HEK293 (cell line): ENCODE measurements around the gene MALRD1.

ENCODE experiments used
- TCF7L2 ChIP-seq: IDR thresholded peaks from 2 replicates; pipeline ENCODE4 v1.6.1; 2011; ENCODE audit warnings: low read depth, mild to moderate bottlenecking, inconsistent platforms, low read length, moderate library complexity, borderline replicate concordance
- ZFP69B ChIP-seq: fragments of 450-650 bp; formaldehyde crosslinking; IDR thresholded peaks from 2 replicates; pipeline ENCODE4 v1.5.1; 2016; ENCODE audit warnings: missing biosample characterization, missing genetic modification characterization
- ZNF48 ChIP-seq: fragments of 450-650 bp; formaldehyde crosslinking; IDR thresholded peaks from 2 replicates; pipeline ENCODE4 v1.5.1; 2016; ENCODE audit warnings: missing biosample characterization, missing genetic modification characterization
- ZNF629 ChIP-seq: fragments of 450-650 bp; formaldehyde crosslinking; IDR thresholded peaks from 2 replicates; pipeline ENCODE4 v1.5.1; 2017; ENCODE audit warnings: missing biosample characterization, missing genetic modification characterization
- ZNF677 ChIP-seq: fragments of 450-650 bp; IDR thresholded peaks from 2 replicates; pipeline ENCODE4 v1.5.0; 2018; ENCODE audit warnings: missing biosample characterization, mild to moderate bottlenecking, missing genetic modification characterization, moderate library complexity
- ZNF785 ChIP-seq: fragments of 450-650 bp; formaldehyde crosslinking; IDR thresholded peaks from 2 replicates; pipeline ENCODE4 v1.5.1; 2016; ENCODE audit warnings: missing biosample characterization, missing genetic modification characterization
- TF ChIP-seq, protein P1 (sequence below): fragments of 450-650 bp; formaldehyde crosslinking; IDR thresholded peaks from 2 replicates; pipeline ENCODE4 v1.5.1; 2016; ENCODE audit warnings: missing biosample characterization, missing genetic modification characterization
- TF ChIP-seq, protein P2 (sequence below): fragments of 450-650 bp; formaldehyde crosslinking; IDR thresholded peaks from 2 replicates; pipeline ENCODE4; 2016; ENCODE audit warnings: missing biosample characterization, missing genetic modification characterization
- TF ChIP-seq, protein P3 (sequence below): fragments of 450-650 bp; formaldehyde crosslinking; IDR thresholded peaks from 2 replicates; pipeline ENCODE4 v1.5.1; 2016; ENCODE audit warnings: missing biosample characterization, missing genetic modification characterization, low read depth
- TF ChIP-seq, protein P4 (sequence below): fragments of 450-650 bp; formaldehyde crosslinking; IDR thresholded peaks from 2 replicates; pipeline ENCODE4 v1.5.1; 2017; ENCODE audit warnings: missing biosample characterization, missing genetic modification characterization
- TF ChIP-seq, protein P5 (sequence below): fragments of 450-650 bp; formaldehyde crosslinking; IDR thresholded peaks from 2 replicates; pipeline ENCODE4 v1.5.1; 2017; ENCODE audit warnings: missing biosample characterization, missing genetic modification characterization
- TF ChIP-seq, protein P6 (sequence below): fragments of 450-650 bp; formaldehyde crosslinking; IDR thresholded peaks from 2 replicates; pipeline ENCODE4 v1.5.0; 2017; ENCODE audit warnings: missing biosample characterization, missing genetic modification characterization, borderline replicate concordance

DNA sequence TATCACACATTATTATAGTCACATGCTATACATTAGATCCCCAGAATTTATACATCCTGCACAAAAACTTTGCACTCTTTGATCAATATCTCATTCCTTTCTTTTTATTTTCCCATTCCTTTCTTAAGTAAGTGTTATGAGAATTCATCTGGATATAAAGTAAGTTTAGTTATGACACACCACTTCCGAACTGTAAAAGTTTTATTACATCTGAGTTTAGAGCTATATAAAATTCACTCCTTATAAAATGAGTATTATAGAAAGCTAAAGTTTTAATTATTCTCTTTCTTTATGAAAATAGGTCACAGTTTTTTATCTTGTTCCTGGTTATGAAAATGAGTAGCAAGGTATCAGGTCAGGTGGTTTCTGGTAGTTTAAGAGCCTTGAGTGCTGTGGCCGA, 683.0 kb downstream of the MALRD1 start:
- TF ChIP-seq, protein P1, sequence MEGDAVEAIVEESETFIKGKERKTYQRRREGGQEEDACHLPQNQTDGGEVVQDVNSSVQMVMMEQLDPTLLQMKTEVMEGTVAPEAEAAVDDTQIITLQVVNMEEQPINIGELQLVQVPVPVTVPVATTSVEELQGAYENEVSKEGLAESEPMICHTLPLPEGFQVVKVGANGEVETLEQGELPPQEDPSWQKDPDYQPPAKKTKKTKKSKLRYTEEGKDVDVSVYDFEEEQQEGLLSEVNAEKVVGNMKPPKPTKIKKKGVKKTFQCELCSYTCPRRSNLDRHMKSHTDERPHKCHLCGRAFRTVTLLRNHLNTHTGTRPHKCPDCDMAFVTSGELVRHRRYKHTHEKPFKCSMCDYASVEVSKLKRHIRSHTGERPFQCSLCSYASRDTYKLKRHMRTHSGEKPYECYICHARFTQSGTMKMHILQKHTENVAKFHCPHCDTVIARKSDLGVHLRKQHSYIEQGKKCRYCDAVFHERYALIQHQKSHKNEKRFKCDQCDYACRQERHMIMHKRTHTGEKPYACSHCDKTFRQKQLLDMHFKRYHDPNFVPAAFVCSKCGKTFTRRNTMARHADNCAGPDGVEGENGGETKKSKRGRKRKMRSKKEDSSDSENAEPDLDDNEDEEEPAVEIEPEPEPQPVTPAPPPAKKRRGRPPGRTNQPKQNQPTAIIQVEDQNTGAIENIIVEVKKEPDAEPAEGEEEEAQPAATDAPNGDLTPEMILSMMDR (tag by site-specific recombination): no peak
- TF ChIP-seq, protein P2, sequence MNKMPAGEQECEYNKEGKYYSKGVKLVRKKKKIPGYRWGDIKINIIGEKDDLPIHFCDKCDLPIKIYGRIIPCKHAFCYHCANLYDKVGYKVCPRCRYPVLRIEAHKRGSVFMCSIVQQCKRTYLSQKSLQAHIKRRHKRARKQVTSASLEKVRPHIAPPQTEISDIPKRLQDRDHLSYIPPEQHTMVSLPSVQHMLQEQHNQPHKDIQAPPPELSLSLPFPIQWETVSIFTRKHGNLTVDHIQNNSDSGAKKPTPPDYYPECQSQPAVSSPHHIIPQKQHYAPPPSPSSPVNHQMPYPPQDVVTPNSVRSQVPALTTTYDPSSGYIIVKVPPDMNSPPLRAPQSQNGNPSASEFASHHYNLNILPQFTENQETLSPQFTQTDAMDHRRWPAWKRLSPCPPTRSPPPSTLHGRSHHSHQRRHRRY (tag by site-specific recombination): no peak
- TF ChIP-seq, protein P3, sequence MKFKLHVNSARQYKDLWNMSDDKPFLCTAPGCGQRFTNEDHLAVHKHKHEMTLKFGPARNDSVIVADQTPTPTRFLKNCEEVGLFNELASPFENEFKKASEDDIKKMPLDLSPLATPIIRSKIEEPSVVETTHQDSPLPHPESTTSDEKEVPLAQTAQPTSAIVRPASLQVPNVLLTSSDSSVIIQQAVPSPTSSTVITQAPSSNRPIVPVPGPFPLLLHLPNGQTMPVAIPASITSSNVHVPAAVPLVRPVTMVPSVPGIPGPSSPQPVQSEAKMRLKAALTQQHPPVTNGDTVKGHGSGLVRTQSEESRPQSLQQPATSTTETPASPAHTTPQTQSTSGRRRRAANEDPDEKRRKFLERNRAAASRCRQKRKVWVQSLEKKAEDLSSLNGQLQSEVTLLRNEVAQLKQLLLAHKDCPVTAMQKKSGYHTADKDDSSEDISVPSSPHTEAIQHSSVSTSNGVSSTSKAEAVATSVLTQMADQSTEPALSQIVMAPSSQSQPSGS (tag by site-specific recombination): no peak
- TF ChIP-seq ZNF785 (tag by site-specific recombination) (no peak), ZNF629 (tag by site-specific recombination) (no peak), ZFP69B (no peak), ZNF677 (tag by site-specific recombination) (no peak), TCF7L2 (no peak), ZNF48 (tag by site-specific recombination) (no peak)
- TF ChIP-seq, protein P4, sequence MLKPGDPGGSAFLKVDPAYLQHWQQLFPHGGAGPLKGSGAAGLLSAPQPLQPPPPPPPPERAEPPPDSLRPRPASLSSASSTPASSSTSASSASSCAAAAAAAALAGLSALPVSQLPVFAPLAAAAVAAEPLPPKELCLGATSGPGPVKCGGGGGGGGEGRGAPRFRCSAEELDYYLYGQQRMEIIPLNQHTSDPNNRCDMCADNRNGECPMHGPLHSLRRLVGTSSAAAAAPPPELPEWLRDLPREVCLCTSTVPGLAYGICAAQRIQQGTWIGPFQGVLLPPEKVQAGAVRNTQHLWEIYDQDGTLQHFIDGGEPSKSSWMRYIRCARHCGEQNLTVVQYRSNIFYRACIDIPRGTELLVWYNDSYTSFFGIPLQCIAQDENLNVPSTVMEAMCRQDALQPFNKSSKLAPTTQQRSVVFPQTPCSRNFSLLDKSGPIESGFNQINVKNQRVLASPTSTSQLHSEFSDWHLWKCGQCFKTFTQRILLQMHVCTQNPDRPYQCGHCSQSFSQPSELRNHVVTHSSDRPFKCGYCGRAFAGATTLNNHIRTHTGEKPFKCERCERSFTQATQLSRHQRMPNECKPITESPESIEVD: no peak
- TF ChIP-seq, protein P5, sequence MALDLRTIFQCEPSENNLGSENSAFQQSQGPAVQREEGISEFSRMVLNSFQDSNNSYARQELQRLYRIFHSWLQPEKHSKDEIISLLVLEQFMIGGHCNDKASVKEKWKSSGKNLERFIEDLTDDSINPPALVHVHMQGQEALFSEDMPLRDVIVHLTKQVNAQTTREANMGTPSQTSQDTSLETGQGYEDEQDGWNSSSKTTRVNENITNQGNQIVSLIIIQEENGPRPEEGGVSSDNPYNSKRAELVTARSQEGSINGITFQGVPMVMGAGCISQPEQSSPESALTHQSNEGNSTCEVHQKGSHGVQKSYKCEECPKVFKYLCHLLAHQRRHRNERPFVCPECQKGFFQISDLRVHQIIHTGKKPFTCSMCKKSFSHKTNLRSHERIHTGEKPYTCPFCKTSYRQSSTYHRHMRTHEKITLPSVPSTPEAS (tag by site-specific recombination): no peak
- TF ChIP-seq, protein P6, sequence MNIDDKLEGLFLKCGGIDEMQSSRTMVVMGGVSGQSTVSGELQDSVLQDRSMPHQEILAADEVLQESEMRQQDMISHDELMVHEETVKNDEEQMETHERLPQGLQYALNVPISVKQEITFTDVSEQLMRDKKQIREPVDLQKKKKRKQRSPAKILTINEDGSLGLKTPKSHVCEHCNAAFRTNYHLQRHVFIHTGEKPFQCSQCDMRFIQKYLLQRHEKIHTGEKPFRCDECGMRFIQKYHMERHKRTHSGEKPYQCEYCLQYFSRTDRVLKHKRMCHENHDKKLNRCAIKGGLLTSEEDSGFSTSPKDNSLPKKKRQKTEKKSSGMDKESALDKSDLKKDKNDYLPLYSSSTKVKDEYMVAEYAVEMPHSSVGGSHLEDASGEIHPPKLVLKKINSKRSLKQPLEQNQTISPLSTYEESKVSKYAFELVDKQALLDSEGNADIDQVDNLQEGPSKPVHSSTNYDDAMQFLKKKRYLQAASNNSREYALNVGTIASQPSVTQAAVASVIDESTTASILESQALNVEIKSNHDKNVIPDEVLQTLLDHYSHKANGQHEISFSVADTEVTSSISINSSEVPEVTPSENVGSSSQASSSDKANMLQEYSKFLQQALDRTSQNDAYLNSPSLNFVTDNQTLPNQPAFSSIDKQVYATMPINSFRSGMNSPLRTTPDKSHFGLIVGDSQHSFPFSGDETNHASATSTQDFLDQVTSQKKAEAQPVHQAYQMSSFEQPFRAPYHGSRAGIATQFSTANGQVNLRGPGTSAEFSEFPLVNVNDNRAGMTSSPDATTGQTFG: no peak
